Activated CD4-positive, CD25-positive, alpha-beta regulatory T cell (primary cell): ENCODE measurements around the gene PDSS2.

Experiments used
- DNase-seq, 4 experiments: peaks; one replicate each; lab custom pipeline; 2025; lab: John Stamatoyannopoulos, UW

PDSS2 gene

GRCh38 chr6:107357842-107358241, 101.5 kb downstream of the PDSS2 start:
- DNase-seq: no peak

GRCh38 chr6:107357031-107357430, 102.3 kb downstream of the PDSS2 start:
- no peak for DNase-seq

GRCh38 chr6:107355659-107356058, 103.7 kb downstream of the PDSS2 start:
- DNase-seq: no peak

- DNase-seq: no peak
These were observed 104.9 kb downstream of the PDSS2 start for GRCh38 chr6:107354451-107354850.

- DNase-seq: no peak
These were observed 105.5 kb downstream of the PDSS2 start for GRCh38 chr6:107353773-107354382.

GRCh38 chr6:107348224-107348623, 111.1 kb downstream of the PDSS2 start:
- DNase-seq: no peak

- no peak for DNase-seq
These were observed 114.0 kb downstream of the PDSS2 start for GRCh38 chr6:107345393-107345792.

GRCh38 chr6:107344981-107345380, 114.4 kb downstream of the PDSS2 start:
- DNase-seq: no peak

- DNase-seq: no peak
These were observed 115.0 kb downstream of the PDSS2 start for GRCh38 chr6:107344383-107344782.

- no peak for DNase-seq
These were observed 117.2 kb downstream of the PDSS2 start for GRCh38 chr6:107342144-107342543.

GRCh38 chr6:107340881-107341280, 118.5 kb downstream of the PDSS2 start:
- DNase-seq: no peak

GRCh38 chr6:107337191-107337741, 122.1 kb downstream of the PDSS2 start:
- no peak for DNase-seq

GRCh38 chr6:107334026-107334425, 125.3 kb downstream of the PDSS2 start:
- DNase-seq: no peak

GRCh38 chr6:107333491-107333890, 125.9 kb downstream of the PDSS2 start:
- no peak for DNase-seq

- DNase-seq: no peak
These were observed 127.7 kb downstream of the PDSS2 start for GRCh38 chr6:107331409-107332386.

GRCh38 chr6:107330168-107330567, 129.2 kb downstream of the PDSS2 start:
- DNase-seq: no peak

GRCh38 chr6:107329063-107329860, 130.1 kb downstream of the PDSS2 start:
- DNase-seq: no peak

GRCh38 chr6:107328081-107328480, 131.3 kb downstream of the PDSS2 start:
- no peak for DNase-seq

- no peak for DNase-seq
These were observed 136.1 kb downstream of the PDSS2 start for GRCh38 chr6:107323133-107323785.

GRCh38 chr6:107321793-107322192, 137.6 kb downstream of the PDSS2 start:
- DNase-seq: no peak

- DNase-seq: no peak
These were observed 139.3 kb downstream of the PDSS2 start for GRCh38 chr6:107319906-107320530.
